Measurements from ENCODE around the gene MOB1A.
"Not testable (repeated sequence)": the region's sequence is repeated elsewhere in the genome, so short reads cannot be mapped to it uniquely, and the experiment has no call there.

MOB1A gene

GRCh38 chr2:74198461-74199274 lies 20.0 kb upstream of the MOB1A start, which contains the start of gene MTHFD2:
Gene MTHFD2 (plus strand): TSS chr2:74198615. CDS start chr2:74198642, 27 bp downstream.
- peak; percentile 94 for DNase-seq

DNA sequence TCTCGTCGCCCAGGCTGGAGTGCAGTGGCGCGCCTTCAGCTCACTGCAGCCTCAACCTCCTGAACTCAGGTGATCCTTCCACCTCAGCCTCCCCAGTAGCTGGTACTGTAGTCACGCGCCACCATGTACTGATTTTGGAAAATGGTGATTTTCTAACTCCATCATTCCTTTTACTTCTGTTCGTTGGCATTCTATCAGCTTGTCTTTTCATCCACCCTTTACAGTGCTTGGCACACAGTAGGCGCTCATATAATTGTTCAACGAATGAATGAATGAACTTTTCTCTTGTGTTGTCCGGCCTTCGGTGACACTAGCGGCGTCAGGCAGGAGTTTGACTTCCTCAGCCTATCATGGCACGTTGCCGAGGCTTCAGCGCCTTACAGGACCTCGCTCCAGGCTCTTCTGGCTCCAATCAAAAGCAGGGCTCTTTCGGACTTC lies 19.4 kb upstream of the MOB1A start:
- no peak for DNase-seq

DNA sequence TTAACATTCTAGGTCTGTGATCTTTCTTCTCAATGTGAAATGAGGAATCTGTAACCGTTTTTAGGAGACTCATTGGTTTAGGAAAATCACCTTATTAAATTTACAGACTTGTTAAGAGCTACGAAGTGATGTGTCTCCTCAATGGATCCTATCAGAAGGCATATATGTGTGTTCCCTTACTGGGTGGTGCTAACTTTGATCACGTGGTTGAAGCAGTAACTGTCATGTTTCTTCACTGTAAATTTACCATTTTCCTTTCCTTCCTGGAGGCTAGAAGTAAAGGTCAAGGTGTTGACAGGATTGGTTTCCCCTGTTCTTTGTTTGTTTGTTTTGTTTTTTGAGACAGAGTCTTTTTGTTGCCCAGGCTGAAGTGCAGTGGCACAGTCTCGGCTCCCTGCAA lies 18.4 kb upstream of the MOB1A start:
- DNase-seq = no peak

- no peak for DNase-seq
Measured at GRCh38 chr2:74194799-74195198, 16.1 kb upstream of the MOB1A start.

- DNase-seq = no peak
Measured at GRCh38 chr2:74191596-74192380, 13.1 kb upstream of the MOB1A start.

DNA sequence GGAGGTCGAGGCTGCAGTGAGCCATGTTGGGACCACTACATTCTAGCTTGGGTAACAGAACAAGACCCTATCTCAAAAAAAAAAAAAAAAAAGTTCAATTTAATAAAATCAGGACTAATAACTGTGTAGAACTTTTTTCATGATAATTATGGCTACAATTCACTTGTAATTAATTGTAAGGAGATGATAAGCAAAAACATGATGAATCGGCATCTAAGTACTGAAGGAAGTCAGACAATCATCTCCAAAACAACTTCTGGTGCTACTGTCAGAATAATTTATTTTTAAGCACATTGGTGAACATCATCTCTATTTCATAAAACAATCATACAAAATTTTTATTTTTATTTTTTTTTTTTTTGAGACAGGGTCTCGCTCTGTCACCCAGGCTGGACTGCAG lies 10.0 kb upstream of the MOB1A start:
- no peak for DNase-seq

DNA sequence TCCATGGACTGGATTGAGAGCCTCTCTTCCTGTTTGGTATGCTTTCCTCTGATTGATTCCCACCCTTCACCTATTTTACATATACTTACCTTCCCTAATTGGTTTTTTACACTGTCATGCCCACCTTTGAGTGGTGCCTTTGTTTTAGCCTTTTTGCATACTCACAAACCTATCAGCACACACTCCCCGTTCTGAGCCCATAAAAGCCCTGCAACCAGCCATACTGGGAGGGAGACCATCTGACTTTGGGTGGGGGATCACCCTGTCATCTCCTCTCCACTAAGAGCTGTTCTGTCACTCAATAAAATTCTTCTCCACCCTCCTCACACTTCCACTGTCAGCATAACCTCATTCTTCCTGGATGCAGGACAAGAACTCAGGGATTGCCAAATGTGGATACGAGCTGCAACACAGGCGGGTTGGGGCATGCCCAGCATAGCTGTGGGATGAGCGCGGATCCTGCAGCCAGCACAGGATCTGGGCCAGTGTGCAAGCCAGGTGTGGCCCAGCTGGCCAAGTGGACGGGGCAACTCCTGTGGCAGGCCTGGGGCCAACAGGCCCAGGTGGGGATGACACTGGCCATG lies 9.4 kb upstream of the MOB1A start:
- DNase-seq = no peak

- DNase-seq = not testable (repeated sequence)
Measured at GRCh38 chr2:74186706-74187105, 8.0 kb upstream of the MOB1A start.

DNA sequence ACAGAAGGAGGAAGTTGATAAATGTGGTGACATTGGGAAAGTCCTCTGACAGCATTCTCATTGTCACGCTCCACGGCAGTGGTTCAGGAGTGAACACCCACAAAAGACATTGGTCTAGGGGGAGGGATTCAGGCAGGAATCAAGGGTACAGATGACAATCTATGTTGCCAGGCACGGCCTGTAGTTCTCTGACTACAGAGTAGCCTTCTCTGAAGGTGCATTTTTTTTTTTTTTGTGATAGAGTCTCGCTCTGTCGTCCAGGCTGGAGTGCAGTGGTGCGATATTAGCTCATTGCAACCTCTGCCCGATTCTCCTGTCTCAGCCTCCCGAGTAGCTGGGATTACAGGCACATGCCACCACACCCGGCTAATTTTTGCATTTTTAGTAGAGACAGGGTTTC lies 7.4 kb upstream of the MOB1A start:
- no peak for DNase-seq

DNA sequence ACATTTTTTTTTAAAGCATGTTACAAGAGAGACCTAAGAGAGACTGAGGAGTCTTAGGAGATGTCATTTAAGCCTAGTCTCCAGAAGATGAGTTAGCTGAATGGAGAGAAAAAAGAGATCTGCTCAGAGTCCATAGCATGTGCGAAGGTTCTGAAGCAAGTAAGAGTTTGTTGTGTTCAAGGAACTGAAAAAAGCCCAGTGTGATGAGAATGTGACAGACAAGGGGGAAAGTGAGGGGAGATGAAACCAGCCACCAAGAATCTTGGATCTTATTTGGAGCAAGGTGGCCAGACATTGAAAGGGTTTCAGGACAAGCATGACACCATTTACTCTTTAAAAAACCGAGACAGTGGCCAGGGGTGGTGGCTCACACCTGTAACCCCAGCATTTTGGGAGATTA lies 5.2 kb upstream of the MOB1A start:
- no peak for DNase-seq

GRCh38 chr2:74181739-74182138 lies 3.1 kb upstream of the MOB1A start:
- no peak for DNase-seq

GRCh38 chr2:74179063-74179865 lies 585 bp upstream of the MOB1A start:
- no peak for DNase-seq

GRCh38 chr2:74177696-74178095 lies 983 bp downstream of the MOB1A start:
- DNase-seq = no peak

GRCh38 chr2:74174909-74175308 lies 3.8 kb downstream of the MOB1A start:
- no peak for DNase-seq

GRCh38 chr2:74168739-74169138 lies 9.9 kb downstream of the MOB1A start:
- DNase-seq = no peak

DNA sequence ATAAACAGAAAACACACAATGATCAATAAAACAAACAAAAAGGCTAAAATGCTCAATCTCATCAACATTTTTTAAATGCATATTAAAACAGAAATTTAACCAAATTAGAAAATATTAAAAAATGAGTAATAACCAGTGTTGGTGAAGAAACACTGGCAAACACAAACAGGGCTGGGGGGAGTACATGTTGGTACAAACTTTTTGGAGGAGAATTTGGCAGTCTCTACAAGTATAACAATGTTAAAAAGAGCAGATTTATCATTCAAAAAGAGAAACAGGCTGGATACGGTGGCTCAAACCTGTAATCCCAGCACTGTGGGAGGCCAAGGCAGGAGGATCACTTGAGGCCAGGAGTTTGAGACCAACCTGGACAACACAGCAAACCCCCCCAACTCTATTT lies 13.9 kb downstream of the MOB1A start:
- DNase-seq = no peak

DNA sequence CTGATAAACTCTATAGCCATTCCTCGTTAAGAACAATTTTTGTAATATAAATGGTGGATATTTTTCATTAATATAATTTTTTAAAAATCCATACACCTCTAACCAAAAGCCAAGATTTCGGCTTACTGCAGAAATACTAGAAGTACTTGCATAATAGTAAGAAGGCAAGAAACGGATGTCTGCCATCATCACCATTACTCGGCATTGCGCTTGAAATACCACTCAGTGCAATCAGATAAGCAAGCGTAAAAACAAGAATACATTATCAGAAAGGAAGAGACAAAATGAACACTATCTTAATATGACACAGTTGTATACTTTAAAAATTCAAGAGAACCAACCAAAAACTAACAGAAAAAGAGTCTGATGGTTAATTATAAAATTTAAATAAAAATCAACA lies 15.7 kb downstream of the MOB1A start:
- no peak for DNase-seq

DNA sequence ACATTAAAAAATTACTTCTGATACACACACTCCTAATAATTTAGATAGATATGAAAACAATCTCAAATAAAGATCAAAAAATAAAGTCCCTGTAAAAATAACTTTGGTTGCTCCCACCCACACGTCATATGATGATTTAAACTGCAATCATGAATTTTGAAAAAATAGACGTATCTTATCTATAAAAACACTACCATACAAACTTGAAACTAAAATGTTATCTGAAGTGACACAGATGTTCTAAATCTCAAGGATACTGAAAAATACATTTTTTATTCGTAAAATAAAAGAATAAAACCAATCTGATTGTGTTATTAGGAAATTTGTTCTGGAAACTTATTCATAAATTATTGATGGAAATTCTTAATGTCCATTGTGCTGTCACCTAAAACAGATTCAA lies 22.8 kb downstream of the MOB1A start:
- no peak for DNase-seq

DNA sequence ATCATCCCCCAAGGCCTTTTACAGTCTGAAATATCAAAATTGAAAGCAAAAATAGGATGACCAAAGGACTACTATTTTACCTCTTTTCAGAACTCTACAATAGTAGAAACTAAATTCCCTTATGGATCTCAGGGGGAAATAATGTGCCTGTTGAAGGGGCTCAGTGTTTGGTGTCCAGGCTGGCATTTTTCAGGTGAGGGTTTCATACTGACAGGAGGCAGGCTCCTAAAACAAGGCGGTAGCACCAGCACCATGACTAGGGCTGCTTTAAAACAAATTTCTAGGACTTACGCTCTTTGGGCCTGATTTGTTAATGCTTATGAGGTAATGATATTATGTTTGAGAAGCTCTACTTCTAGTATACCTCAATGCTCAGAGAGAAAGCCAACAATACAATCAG lies 25.7 kb downstream of the MOB1A start:
- DNase-seq = no peak

GRCh38 chr2:74149570-74150319 lies 28.9 kb downstream of the MOB1A start:
- DNase-seq = no peak

DNA sequence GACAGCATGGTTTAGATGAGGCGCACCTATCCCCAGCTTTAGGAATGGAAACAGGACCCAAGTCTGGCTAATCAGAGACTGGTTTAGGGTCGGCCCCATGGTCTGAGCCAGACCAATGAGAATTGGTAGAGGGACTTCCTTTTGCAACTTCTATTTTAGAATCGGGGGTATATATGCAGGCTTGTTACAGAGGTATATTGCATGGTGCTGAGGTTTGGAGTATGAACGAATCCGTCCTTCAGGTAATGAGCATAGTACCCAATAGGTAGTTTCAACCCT lies 29.5 kb downstream of the MOB1A start:
- no peak for DNase-seq

DNA sequence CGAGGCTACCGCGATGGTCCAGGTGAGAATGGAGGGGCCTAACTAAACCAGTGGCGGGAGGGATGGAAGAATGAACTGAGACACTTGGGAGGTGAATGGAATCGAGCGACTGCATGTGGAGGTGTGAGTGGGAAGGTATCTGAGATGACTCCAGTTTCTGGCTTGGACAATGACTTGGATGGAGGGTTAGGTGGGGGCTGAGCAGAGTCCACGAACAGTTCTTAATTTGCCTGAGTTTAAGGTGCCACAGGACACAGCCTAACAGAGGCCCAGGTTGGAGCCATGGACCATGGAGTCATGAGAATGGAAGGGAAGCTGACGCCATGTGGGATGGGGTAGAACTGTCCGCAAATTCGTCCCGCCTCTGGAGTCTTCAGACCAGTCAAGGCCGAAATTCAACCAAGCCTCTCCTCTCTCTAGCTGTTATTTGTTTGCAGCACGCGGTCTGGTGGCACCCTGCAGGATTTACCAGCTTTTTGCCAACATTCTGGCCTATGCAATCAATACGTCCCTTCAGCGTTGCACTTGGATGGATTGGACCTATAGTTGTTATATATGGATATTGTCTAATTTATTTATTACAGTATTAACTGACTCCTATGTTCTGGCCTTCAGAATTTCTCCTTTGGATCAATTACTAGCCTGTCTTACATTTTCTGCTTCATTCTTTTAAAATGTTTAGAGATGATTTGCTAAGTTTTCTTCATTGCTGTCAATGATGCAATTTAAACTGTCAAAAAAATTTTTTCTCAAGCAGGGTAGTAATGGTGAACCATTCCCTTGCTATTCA lies 30.0 kb downstream of the MOB1A start:
- no peak for DNase-seq

Data from left hindlimb (tissue), 1 donor.